ENCODE data around the gene JAG2. TPM values are rescaled to one million over a fixed set of nuclear protein-coding genes. Genes with fewer than 3 reads are reported as not detected.

JAG2 gene
- total and polyA plus RNA-seq, 3 experiments from 2014 or later: 0.15 to 1.2 (median 0.37) TPM

- Mint-ChIP-seq H3K9me3 (no peaks in the 10 kb centered on the region), H3K27ac (no peak overlapping the region), H3K4me1 (peaks cover 0 to 19% (median 6%) of the 10 kb centered on the region in 3 donors), H3K4me3 (peak overlapping the region in 2 of 7 donors; percentile 32 to 48), H3K27me3 (peaks cover 13 to 28% of the 10 kb centered on the region in 2 donors), H3K36me3 (no peaks in the 10 kb centered on the region)
- Histone ChIP-seq H3K27ac (ENCODE audit: low read depth, low read length) (no peak overlapping the region), H3K9me3 (ENCODE audit: low read length) (no peaks in the 10 kb centered on the region), H3K27me3 (ENCODE audit: insufficient read depth, low read length, poor library complexity, severe bottlenecking) (peaks cover 15% of the 10 kb centered on the region), H3K4me1 (ENCODE audit: insufficient read depth, low read length) (peaks cover 12% of the 10 kb centered on the region), H3K4me3 (ENCODE audit: low read length) (no peak overlapping the region), H3K36me3 (ENCODE audit: insufficient read depth, low read length) (no peaks in the 10 kb centered on the region)
- no peak for DNase-seq
- ChIA-PET CTCF (no interaction called here), POLR2A (no interaction called here)
Measured at GRCh38 chr14:105165761-105166485, 2.7 kb downstream of the JAG2 start.

- H3K9me3 Mint-ChIP-seq: no peaks in the 10 kb centered on the region
- no peak overlapping the region for H3K27ac Mint-ChIP-seq
- H3K36me3 Mint-ChIP-seq: no peaks in the 10 kb centered on the region
- H3K4me1 Mint-ChIP-seq: peaks cover 0 to 13% (median 5%) of the 10 kb centered on the region in 3 donors
- Histone ChIP-seq H3K36me3 (ENCODE audit: insufficient read depth, low read length) (no peaks in the 10 kb centered on the region), H3K27me3 (ENCODE audit: insufficient read depth, low read length, poor library complexity, severe bottlenecking) (peaks cover 14% of the 10 kb centered on the region), H3K4me3 (ENCODE audit: low read length) (no peak overlapping the region), H3K4me1 (ENCODE audit: insufficient read depth, low read length) (peaks cover 9% of the 10 kb centered on the region), H3K9me3 (ENCODE audit: low read length) (no peaks in the 10 kb centered on the region), H3K27ac (ENCODE audit: low read depth, low read length) (no peak overlapping the region)
- ChIA-PET POLR2A (no interaction called here), CTCF (no interaction called here)
- H3K27me3 Mint-ChIP-seq: peaks cover 13 to 23% of the 10 kb centered on the region in 2 donors
- H3K4me3 Mint-ChIP-seq: peak overlapping the region in 2 of 7 donors; percentile 25 to 48
- DNase-seq: no peak
Measured at GRCh38 chr14:105165134-105165704, 3.4 kb downstream of the JAG2 start.

- no peaks in the 10 kb centered on the region for H3K36me3 Mint-ChIP-seq
- no peaks in the 10 kb centered on the region for H3K9me3 Mint-ChIP-seq
- Histone ChIP-seq H3K4me3 (ENCODE audit: low read length) (no peak overlapping the region), H3K27me3 (ENCODE audit: insufficient read depth, low read length, poor library complexity, severe bottlenecking) (peaks cover 5% of the 10 kb centered on the region), H3K9me3 (ENCODE audit: low read length) (no peaks in the 10 kb centered on the region), H3K4me1 (ENCODE audit: insufficient read depth, low read length) (no peaks in the 10 kb centered on the region), H3K27ac (ENCODE audit: low read depth, low read length) (no peak overlapping the region), H3K36me3 (ENCODE audit: insufficient read depth, low read length) (no peaks in the 10 kb centered on the region)
- ChIA-PET CTCF (no interaction called here), POLR2A (no interaction called here)
- H3K4me3 Mint-ChIP-seq: peak overlapping the region in 1 of 7 donors; percentile 40
- no peak overlapping the region for H3K27ac Mint-ChIP-seq
- peaks cover 8 to 13% of the 10 kb centered on the region in 2 donors for H3K27me3 Mint-ChIP-seq
- no peak for DNase-seq
- peaks cover 0 to 3% (median 0%) of the 10 kb centered on the region in 3 donors for H3K4me1 Mint-ChIP-seq
Measured at GRCh38 chr14:105163040-105163742, 5.4 kb downstream of the JAG2 start.

GRCh38 chr14:105162669-105162979 is 6.0 kb downstream of the JAG2 start:
- H3K27ac ChIP-seq (ENCODE audit: low read depth, low read length): no peak overlapping the region
- no peak for DNase-seq
- no peaks in the 10 kb centered on the region for H3K4me1 ChIP-seq (ENCODE audit: insufficient read depth, low read length)
- H3K27me3 ChIP-seq (ENCODE audit: insufficient read depth, low read length, poor library complexity, severe bottlenecking): peaks cover 5% of the 10 kb centered on the region
- POLR2A ChIA-PET: no interaction called here
- Mint-ChIP-seq H3K36me3 (no peaks in the 10 kb centered on the region), H3K4me3 (peak overlapping the region in 1 of 7 donors; percentile 40), H3K27me3 (peaks cover 8 to 13% of the 10 kb centered on the region in 2 donors), H3K4me1 (peaks cover 0 to 3% (median 0%) of the 10 kb centered on the region in 3 donors), H3K9me3 (no peaks in the 10 kb centered on the region), H3K27ac (peak overlapping the region in 1 of 8 donors; percentile 86)
- CTCF ChIA-PET: no interaction called here
- no peak overlapping the region for H3K4me3 ChIP-seq (ENCODE audit: low read length)
- H3K9me3 ChIP-seq (ENCODE audit: low read length): no peaks in the 10 kb centered on the region
- H3K36me3 ChIP-seq (ENCODE audit: insufficient read depth, low read length): no peaks in the 10 kb centered on the region

- peak overlapping the region in 1 of 7 donors; percentile 40 for H3K4me3 Mint-ChIP-seq
- peak in 1 of 5 donors; percentile 64 for DNase-seq
- no peaks in the 10 kb centered on the region for H3K9me3 Mint-ChIP-seq
Measured at GRCh38 chr14:105161964-105162668, 6.5 kb downstream of the JAG2 start.

GRCh38 chr14:105161309-105161708 is 7.3 kb downstream of the JAG2 start:
- Histone ChIP-seq H3K27me3 (ENCODE audit: insufficient read depth, low read length, poor library complexity, severe bottlenecking) (no peaks in the 10 kb centered on the region), H3K4me1 (ENCODE audit: insufficient read depth, low read length) (no peaks in the 10 kb centered on the region), H3K27ac (ENCODE audit: low read depth, low read length) (no peak overlapping the region), H3K4me3 (ENCODE audit: low read length) (no peak overlapping the region), H3K9me3 (ENCODE audit: low read length) (no peaks in the 10 kb centered on the region), H3K36me3 (ENCODE audit: insufficient read depth, low read length) (no peaks in the 10 kb centered on the region)
- ChIA-PET POLR2A (no interaction called here), CTCF (no interaction called here)
- no peak for DNase-seq
- Mint-ChIP-seq H3K27me3 (peaks cover 2 to 8% of the 10 kb centered on the region in 2 donors), H3K36me3 (no peaks in the 10 kb centered on the region), H3K9me3 (no peaks in the 10 kb centered on the region), H3K4me1 (no peaks in the 10 kb centered on the region), H3K27ac (no peak overlapping the region), H3K4me3 (no peak overlapping the region)

More at GRCh38 chr14:105161964-105162668, 6.5 kb downstream of the JAG2 start:
- Mint-ChIP-seq H3K27me3 (peaks cover 8 to 15% of the 10 kb centered on the region in 2 donors), H3K27ac (peak overlapping the region in 1 of 8 donors; percentile 86), H3K36me3 (no peaks in the 10 kb centered on the region), H3K4me1 (peaks cover 0 to 3% (median 0%) of the 10 kb centered on the region in 3 donors)
- POLR2A ChIA-PET: no interaction called here
- Histone ChIP-seq H3K27me3 (ENCODE audit: insufficient read depth, low read length, poor library complexity, severe bottlenecking) (peaks cover 5% of the 10 kb centered on the region), H3K27ac (ENCODE audit: low read depth, low read length) (no peak overlapping the region), H3K4me1 (ENCODE audit: insufficient read depth, low read length) (no peaks in the 10 kb centered on the region), H3K36me3 (ENCODE audit: insufficient read depth, low read length) (no peaks in the 10 kb centered on the region), H3K9me3 (ENCODE audit: low read length) (no peaks in the 10 kb centered on the region), H3K4me3 (ENCODE audit: low read length) (no peak overlapping the region)
- CTCF ChIA-PET: no interaction called here

GRCh38 chr14:105160776-105161175 is 7.8 kb downstream of the JAG2 start:
- CTCF ChIA-PET: no interaction called here

GRCh38 chr14:105159344-105159743 is 9.2 kb downstream of the JAG2 start:
- no peaks in the 10 kb centered on the region for H3K36me3 Mint-ChIP-seq
- H3K27ac Mint-ChIP-seq: no peak overlapping the region
- DNase-seq: no peak
- ChIA-PET POLR2A (no interaction called here), CTCF (no interaction called here)
- no peaks in the 10 kb centered on the region for H3K36me3 ChIP-seq (ENCODE audit: insufficient read depth, low read length)
- no peaks in the 10 kb centered on the region for H3K4me1 Mint-ChIP-seq
- no peaks in the 10 kb centered on the region for H3K9me3 ChIP-seq (ENCODE audit: low read length)
- H3K27ac ChIP-seq (ENCODE audit: low read depth, low read length): no peak overlapping the region
- H3K9me3 Mint-ChIP-seq: no peaks in the 10 kb centered on the region
- H3K27me3 Mint-ChIP-seq: peaks cover 2 to 3% of the 10 kb centered on the region in 2 donors
- H3K4me3 ChIP-seq (ENCODE audit: low read length): no peak overlapping the region
- no peak overlapping the region for H3K4me3 Mint-ChIP-seq
- no peaks in the 10 kb centered on the region for H3K27me3 ChIP-seq (ENCODE audit: insufficient read depth, low read length, poor library complexity, severe bottlenecking)
- H3K4me1 ChIP-seq (ENCODE audit: insufficient read depth, low read length): no peaks in the 10 kb centered on the region

More at GRCh38 chr14:105160776-105161175, 7.8 kb downstream of the JAG2 start:
- Mint-ChIP-seq H3K27me3 (peaks cover 2 to 8% of the 10 kb centered on the region in 2 donors), H3K9me3 (no peaks in the 10 kb centered on the region), H3K4me1 (no peaks in the 10 kb centered on the region), H3K4me3 (no peak overlapping the region), H3K27ac (no peak overlapping the region), H3K36me3 (no peaks in the 10 kb centered on the region)
- H3K27me3 ChIP-seq (ENCODE audit: insufficient read depth, low read length, poor library complexity, severe bottlenecking): no peaks in the 10 kb centered on the region
- POLR2A ChIA-PET: no interaction called here
- H3K4me1 ChIP-seq (ENCODE audit: insufficient read depth, low read length): no peaks in the 10 kb centered on the region
- H3K27ac ChIP-seq (ENCODE audit: low read depth, low read length): no peak overlapping the region
- H3K36me3 ChIP-seq (ENCODE audit: insufficient read depth, low read length): no peaks in the 10 kb centered on the region
- no peak for DNase-seq
- no peaks in the 10 kb centered on the region for H3K9me3 ChIP-seq (ENCODE audit: low read length)
- no peak overlapping the region for H3K4me3 ChIP-seq (ENCODE audit: low read length)
